RWPE1 (cell line): ENCODE data around the gene TMEM200C.

Experiments
- CTCF ChIA-PET: fragments of 350-600 bp; sonication (Branson Sonifier 250); formaldehyde crosslinking; extraction: SDS; loops from one replicate; lab custom pipeline; 2021; lab: Yijun Ruan, JAX
- POLR2A ChIA-PET: fragments of 400-600 bp; formaldehyde crosslinking; extraction: SDS; loops from one replicate; lab custom pipeline; 2020; ENCODE audit warnings: antibody characterized with exemption; ENCODE audit not compliant: low non-redundant PET; lab: Yijun Ruan, JAX
- DNase-seq: peaks from one replicate; pipeline ENCODE4 v3.0.0; 2012; ENCODE audit warnings: low spot score
- H3K27ac ChIP-seq: fragments of 450-650 bp; 2 replicates; pipeline ENCODE4 v1.5.1; 2017
- CTCF ChIP-seq: fragments of 450-650 bp; conservative IDR thresholded peaks from 2 replicates; pipeline ENCODE4 v1.5.1; 2017; ENCODE audit warnings: low read depth, mild to moderate bottlenecking

Gene TMEM200C

GRCh38 chr18:5912566-5912965, 17.2 kb upstream of the TMEM200C start:
- ChIA-PET CTCF (no interaction called here), POLR2A (no interaction called here)
- H3K27ac ChIP-seq, result no peak overlapping the region
- no peak for DNase-seq
- no peak for TF ChIP-seq CTCF

- ChIA-PET CTCF (no interaction called here), POLR2A (no interaction called here)
- no peak overlapping the region for H3K27ac ChIP-seq
- DNase-seq, result no peak
- TF ChIP-seq CTCF, result no peak
Measured at GRCh38 chr18:5909125-5909524, 13.8 kb upstream of the TMEM200C start.

- H3K27ac ChIP-seq, result no peak overlapping the region
- CTCF ChIA-PET, result interaction anchor here (0.6 kb wide), 1 partner anchor 1102 kb away, joined by 5 read pairs; no protein-coding TSS in a partner anchor
- TF ChIP-seq CTCF, result no peak
- POLR2A ChIA-PET, result no interaction called here
- no peak for DNase-seq
Measured at GRCh38 chr18:5903386-5903785, 8.1 kb upstream of the TMEM200C start.

GRCh38 chr18:5900262-5900661, 4.9 kb upstream of the TMEM200C start:
- H3K27ac ChIP-seq, result no peak overlapping the region
- CTCF ChIA-PET, result no interaction called here
- POLR2A ChIA-PET, result no interaction called here
- no peak for TF ChIP-seq CTCF
- no peak for DNase-seq

- CTCF ChIA-PET, result interaction anchor here (0.6 kb wide), 1 partner anchor 913 kb away, joined by 3 read pairs; no protein-coding TSS in a partner anchor
- TF ChIP-seq CTCF, result no peak
- no peak for DNase-seq
- no peak overlapping the region for H3K27ac ChIP-seq
- POLR2A ChIA-PET, result no interaction called here
Measured at GRCh38 chr18:5899835-5900234, 4.5 kb upstream of the TMEM200C start.

- ChIA-PET POLR2A (no interaction called here), CTCF (no interaction called here)
- TF ChIP-seq CTCF, result no peak
- DNase-seq, result no peak
- H3K27ac ChIP-seq, result no peak overlapping the region
Measured at GRCh38 chr18:5895876-5896740, 786 bp upstream of the TMEM200C start.
